Panc1 (cell line): ENCODE measurements around the gene UNC13C. TPM values are rescaled to one million over a fixed set of nuclear protein-coding genes. Genes with fewer than 3 reads are reported as not detected.

Experiments
- ATAC-seq: fragments of 200-7000 bp; cut with Tn5 transposase; 2 replicates; pipeline ENCODE4 v1.9.1; 2020; ENCODE audit warnings: mild to moderate bottlenecking, moderate library complexity
- BruUV-seq: library from RNA; stranded (reverse); fragments of 400-500 nt; replicated peaks from 2 replicates; lab custom pipeline; 2021; lab: Mats Ljungman, UMichigan
- CTCF ChIA-PET: fragments of 300-600 bp; sonication (Branson Sonifier 250); formaldehyde crosslinking; loops from one replicate; lab custom pipeline; 2022; ENCODE audit warnings: antibody characterized with exemption; lab: Charles Lee
- POLR2A ChIA-PET: fragments of 300-600 bp; sonication (Branson Sonifier 250); formaldehyde crosslinking; loops from one replicate; lab custom pipeline; 2022; ENCODE audit warnings: antibody characterized with exemption; lab: Charles Lee
- DNase-seq: peaks from one replicate; pipeline ENCODE4 v3.0.0-alpha.2; 2010; ENCODE audit warnings: low read depth, low spot score
- H3K27ac ChIP-seq: 2 replicates; pipeline ENCODE4 v1.5.1; 2011; ENCODE audit warnings: mild to moderate bottlenecking, low read length, inconsistent platforms
- H3K27me3 ChIP-seq: fragments of 200-500 bp; sonication (Bioruptor generic); 2 replicates; pipeline ENCODE4 v1.6.0; 2014; ENCODE audit warnings: low read length, inconsistent platforms; ENCODE audit not compliant: control insufficient read depth, insufficient read depth
- H3K36me3 ChIP-seq: fragments of 200-500 bp; sonication (Bioruptor generic); 2 replicates; pipeline ENCODE4 v1.5.1; 2014; ENCODE audit warnings: inconsistent platforms, mild to moderate bottlenecking, low read length, moderate library complexity; ENCODE audit not compliant: control insufficient read depth, insufficient read depth
- H3K4me1 ChIP-seq: 2 replicates; pipeline ENCODE4 v1.5.1; 2011; ENCODE audit warnings: inconsistent platforms, mild to moderate bottlenecking, low read length, moderate library complexity; ENCODE audit not compliant: control insufficient read depth, insufficient read depth
- H3K4me3 ChIP-seq, 2 experiments: 2 replicates each; pipeline ENCODE4 v1.5.1; 2011 to 2012; ENCODE audit warnings: low read depth in 2 of 2, low read length in 2 of 2, mild to moderate bottlenecking in 2 of 2, inconsistent platforms in 1 of 2, moderate library complexity in 1 of 2
- H3K9me3 ChIP-seq: fragments of 200-500 bp; sonication (Bioruptor generic); 2 replicates; pipeline ENCODE4 v1.5.1; 2014; ENCODE audit warnings: low read depth, mild to moderate bottlenecking, inconsistent platforms, low read length, moderate library complexity; ENCODE audit not compliant: control insufficient read depth, insufficient read depth
- POLR2AphosphoS5 ChIP-seq: IDR thresholded peaks from 2 replicates; pipeline ENCODE4 v1.6.1; 2012; ENCODE audit warnings: mild to moderate bottlenecking, low read depth, low read length, moderate library complexity
- REST ChIP-seq, 2 experiments: IDR thresholded peaks; 2 replicates each; pipeline ENCODE4 v1.6.1; 2011 to 2012; ENCODE audit warnings: low read depth in 2 of 2, control low read depth in 1 of 2, low read length in 1 of 2, mild to moderate bottlenecking in 1 of 2, moderate library complexity in 1 of 2; ENCODE audit not compliant: insufficient read depth in 1 of 2
- SIN3A ChIP-seq: IDR thresholded peaks from 2 replicates; pipeline ENCODE4 v1.6.1; 2012; ENCODE audit warnings: low read depth, mild to moderate bottlenecking, low read length, moderate library complexity, borderline replicate concordance; ENCODE audit not compliant: insufficient read depth
- TCF7L2 ChIP-seq: IDR thresholded peaks from 2 replicates; pipeline ENCODE4 v1.6.1; 2011; ENCODE audit warnings: mild to moderate bottlenecking, low read depth, low read length, inconsistent platforms
- in situ Hi-C: cut with HindIII; loops from 2 replicates; pipeline ENCODE4 v1.10.0; 2016; ENCODE audit warnings: low sequenced_read_pairs, low pct_unique_long_range_greater_than_20kb
- intact Hi-C: fragments of 100-400 bp; cut with micrococcal nuclease; formaldehyde crosslinking; loops from one replicate; pipeline ENCODE4 v1.10.0; 2022; ENCODE audit not compliant: unreplicated experiment
- total RNA-seq: library from RNA; stranded (reverse); gene quantifications from one replicate; pipeline ENCODE4 v1.2.1, GENCODE V29; 2021; ENCODE audit not compliant: unreplicated experiment
- TF ChIP-seq, protein P1 (sequence below): fragments of 450-650 bp; IDR thresholded peaks from 2 replicates; pipeline ENCODE4 v1.5.1; 2017; ENCODE audit warnings: mild to moderate bottlenecking

UNC13C gene
- total RNA-seq, 1 experiment from 2014 or later, result not detected

DNA sequence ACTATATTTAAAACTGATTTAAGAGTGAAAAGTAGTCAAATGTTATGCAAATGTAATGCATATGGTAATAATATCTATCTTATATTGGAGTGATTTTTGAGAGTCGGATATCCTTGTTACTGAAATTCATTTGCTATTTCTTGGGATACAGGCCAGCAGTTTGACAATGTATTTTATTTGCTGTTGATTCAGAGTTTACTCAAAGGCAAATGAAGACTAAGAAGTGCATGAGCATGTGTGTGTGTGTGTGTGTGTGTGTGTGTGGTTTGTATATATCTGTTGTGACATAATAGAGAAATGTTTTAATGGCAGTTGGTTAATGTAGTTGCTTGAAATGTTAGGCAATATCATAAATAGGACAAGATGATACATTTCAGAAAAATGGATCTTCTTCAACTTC lies 39.0 kb downstream of the UNC13C start:
- no peak for ATAC-seq
- no peaks in the 10 kb centered on the region for H3K27me3 ChIP-seq
- intact Hi-C loops (no loop called here), in situ Hi-C loops (no loop called here)
- no peaks in the 10 kb centered on the region for H3K4me1 ChIP-seq
- TF ChIP-seq SIN3A (no peak), POLR2AphosphoS5 (no peak), TCF7L2 (no peak), REST (IDR thresholded peaks at IDR 0.05; ENCODE audit: insufficient read depth in 1 of 2, low read depth in 2 of 2, low read length in 1 of 2) (no peak)
- TF ChIP-seq, protein P1, sequence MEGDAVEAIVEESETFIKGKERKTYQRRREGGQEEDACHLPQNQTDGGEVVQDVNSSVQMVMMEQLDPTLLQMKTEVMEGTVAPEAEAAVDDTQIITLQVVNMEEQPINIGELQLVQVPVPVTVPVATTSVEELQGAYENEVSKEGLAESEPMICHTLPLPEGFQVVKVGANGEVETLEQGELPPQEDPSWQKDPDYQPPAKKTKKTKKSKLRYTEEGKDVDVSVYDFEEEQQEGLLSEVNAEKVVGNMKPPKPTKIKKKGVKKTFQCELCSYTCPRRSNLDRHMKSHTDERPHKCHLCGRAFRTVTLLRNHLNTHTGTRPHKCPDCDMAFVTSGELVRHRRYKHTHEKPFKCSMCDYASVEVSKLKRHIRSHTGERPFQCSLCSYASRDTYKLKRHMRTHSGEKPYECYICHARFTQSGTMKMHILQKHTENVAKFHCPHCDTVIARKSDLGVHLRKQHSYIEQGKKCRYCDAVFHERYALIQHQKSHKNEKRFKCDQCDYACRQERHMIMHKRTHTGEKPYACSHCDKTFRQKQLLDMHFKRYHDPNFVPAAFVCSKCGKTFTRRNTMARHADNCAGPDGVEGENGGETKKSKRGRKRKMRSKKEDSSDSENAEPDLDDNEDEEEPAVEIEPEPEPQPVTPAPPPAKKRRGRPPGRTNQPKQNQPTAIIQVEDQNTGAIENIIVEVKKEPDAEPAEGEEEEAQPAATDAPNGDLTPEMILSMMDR, result no peak
- ChIA-PET CTCF (no interaction called here), POLR2A (no interaction called here)
- H3K36me3 ChIP-seq, result no peaks in the 10 kb centered on the region
- DNase-seq, result no peak
- no peaks in the 10 kb centered on the region for H3K9me3 ChIP-seq
- H3K27ac ChIP-seq, result no peak overlapping the region
- no peak overlapping the region for H3K4me3 ChIP-seq
- BruUV-seq, result no TSS peak

DNA sequence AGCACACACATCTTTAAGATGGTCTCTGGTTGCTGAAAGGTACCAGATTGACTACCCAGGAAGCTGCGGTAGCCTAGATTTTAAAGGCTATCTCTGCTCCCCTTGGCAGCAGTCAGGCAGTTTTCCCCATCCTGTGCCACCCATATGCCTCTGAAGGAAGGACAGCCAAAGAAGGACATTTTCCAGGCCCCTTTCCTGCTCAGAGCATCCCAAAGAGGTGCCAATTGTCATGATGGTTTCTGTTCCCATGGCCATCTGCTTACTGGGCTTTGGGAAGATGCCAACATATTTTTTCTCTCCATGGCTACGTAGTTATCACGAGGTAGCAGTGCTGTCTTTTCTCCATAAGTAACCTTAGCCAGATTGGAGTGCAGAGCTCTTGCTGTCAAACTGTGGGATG lies 39.7 kb downstream of the UNC13C start:
- no peak for DNase-seq
- CTCF ChIA-PET, result no interaction called here
- Histone ChIP-seq H3K36me3 (no peaks in the 10 kb centered on the region), H3K4me3 (no peak overlapping the region), H3K4me1 (no peaks in the 10 kb centered on the region), H3K9me3 (no peaks in the 10 kb centered on the region), H3K27me3 (no peaks in the 10 kb centered on the region), H3K27ac (no peak overlapping the region)
- ATAC-seq, result no peak
- intact Hi-C loops (no loop called here), in situ Hi-C loops (no loop called here)
- POLR2A ChIA-PET, result no interaction called here
- TF ChIP-seq REST (IDR thresholded peaks at IDR 0.05; ENCODE audit: insufficient read depth in 1 of 2, low read depth in 2 of 2, low read length in 1 of 2) (no peak), TCF7L2 (no peak)
- TF ChIP-seq, protein P1, result no peak
- BruUV-seq, result no TSS peak
